Activated naive CD8-positive, alpha-beta T cell treated with anti-CD3 and anti-CD28 coated beads for 36 hours (primary cell): ENCODE results near the gene ADAMTS17. TPM values are rescaled to one million over a fixed set of nuclear protein-coding genes. Genes with fewer than 3 reads are reported as not detected.

ENCODE experiments used
- DNase-seq: peaks from one replicate; pipeline ENCODE4 v3.0.0; 2021
- H3K27ac Mint-ChIP-seq: one replicate; pipeline ENCODE4 v1.8.0; 2022; ENCODE audit warnings: mild to moderate bottlenecking, moderate library complexity, mixed read lengths
- H3K27me3 Mint-ChIP-seq: one replicate; pipeline ENCODE4 v1.8.0; 2022; ENCODE audit warnings: mild to moderate bottlenecking, mixed read lengths
- H3K36me3 Mint-ChIP-seq: one replicate; pipeline ENCODE4 v1.8.0; 2021; ENCODE audit warnings: mild to moderate bottlenecking, mixed read lengths
- H3K4me1 Mint-ChIP-seq: one replicate; pipeline ENCODE4 v1.8.0; 2021; ENCODE audit warnings: mixed read lengths
- H3K4me3 Mint-ChIP-seq: one replicate; pipeline ENCODE4 v1.8.0; 2022; ENCODE audit warnings: mild to moderate bottlenecking, moderate library complexity, mixed read lengths
- H3K9me3 Mint-ChIP-seq: one replicate; pipeline ENCODE4 v1.8.0; 2022; ENCODE audit warnings: mixed read lengths
- total RNA-seq, 2 experiments: library from RNA; stranded (reverse); gene quantifications; one replicate each; pipeline ENCODE4 v1.2.3, GENCODE V29; 2021

Gene ADAMTS17
- total RNA-seq, 2 experiments from 2014 or later: 2.5 to 3.6 TPM

GRCh38 chr15:99923711-99924110, 418.1 kb downstream of the ADAMTS17 start:
- DNase-seq: no peak
- H3K9me3 Mint-ChIP-seq: no peaks in the 10 kb centered on the region
- H3K27ac Mint-ChIP-seq: no peak overlapping the region
- peaks cover 36% of the 10 kb centered on the region for H3K27me3 Mint-ChIP-seq
- H3K36me3 Mint-ChIP-seq: no peaks in the 10 kb centered on the region
- no peak overlapping the region for H3K4me3 Mint-ChIP-seq
- H3K4me1 Mint-ChIP-seq: peaks cover 3% of the 10 kb centered on the region

Other genes with a start within 250 kb of the ADAMTS17 start
- under 1 TPM in 1 of 2 experiments, not detected in 1; 0.24 TPM for gene CERS3, start 187.0 kb upstream of the ADAMTS17 start, total RNA-seq